GM12878 (cell line): ENCODE measurements around the gene ODR4. TPM values are rescaled to one million over a fixed set of nuclear protein-coding genes. Genes with fewer than 3 reads are reported as not detected.

ENCODE experiments used
- ATAC-seq: fragments of 200-7000 bp; cut with Tn5 transposase; 3 replicates; pipeline ENCODE4 v1.9.1; 2020; ENCODE audit warnings: mild to moderate bottlenecking, moderate library complexity
- BruUV-seq: library from RNA; stranded (reverse); fragments of 400-500 nt; replicated peaks from 2 replicates; lab custom pipeline; 2021; lab: Mats Ljungman, UMichigan
- CTCF ChIA-PET: fragments of 300-600 bp; sonication (Branson Sonifier 250); formaldehyde crosslinking; extraction: SDS; loops from one replicate; lab custom pipeline; 2021; ENCODE audit warnings: inconsistent platforms; lab: Yijun Ruan, JAX
- POLR2A ChIA-PET: fragments of 350-600 bp; formaldehyde crosslinking; extraction: SDS; loops from one replicate; lab custom pipeline; 2021; ENCODE audit warnings: inconsistent platforms; lab: Charles Lee
- RAD21 ChIA-PET: fragments of 300-600 bp; sonication (Branson Sonifier 250); formaldehyde crosslinking; loops from one replicate; lab custom pipeline; 2023; ENCODE audit warnings: antibody characterized with exemption; ENCODE audit not compliant: unreplicated experiment; lab: Charles Lee
- SMC1A ChIA-PET: fragments of 300-600 bp; sonication (Branson Sonifier 250); formaldehyde crosslinking; loops from one replicate; lab custom pipeline; 2023; ENCODE audit not compliant: unreplicated experiment, uncharacterized antibody; lab: Charles Lee
- DNase-seq: peaks from one replicate; pipeline ENCODE4 v3.0.0-alpha.2; 2011; ENCODE audit warnings: low read depth, low spot score
- FAIRE-seq: peaks from 3 replicates; lab custom pipeline; 2011; peaks lifted over from hg19 to GRCh38; lab: Jason Lieb, UNC
- H2AFZ ChIP-seq: 2 replicates; pipeline ENCODE4 v1.6.0; 2011; ENCODE audit warnings: low read depth, low read length, control low read depth; ENCODE audit not compliant: control insufficient read depth
- H3K27ac ChIP-seq: 2 replicates; pipeline ENCODE4 v1.5.1; 2011; ENCODE audit warnings: control low read depth; ENCODE audit not compliant: control insufficient read depth, insufficient read depth
- H3K27me3 ChIP-seq, 2 experiments: replicated peaks in 1 of 2; 2 replicates each; pipeline versions ENCODE4 v1.6.0 to v1.6.1; 2011; ENCODE audit warnings: low read length in 1 of 2; ENCODE audit not compliant: control insufficient read depth in 2 of 2, insufficient read depth in 2 of 2
- H3K36me3 ChIP-seq, 2 experiments: 2 replicates each; pipeline ENCODE4 v1.5.1; 2011; ENCODE audit warnings: low read length in 1 of 2; ENCODE audit not compliant: control insufficient read depth in 2 of 2, insufficient read depth in 2 of 2
- H3K4me1 ChIP-seq: 2 replicates; pipeline ENCODE4 v1.6.1; 2011; ENCODE audit warnings: mild to moderate bottlenecking, low read length, moderate library complexity, mixed read lengths; ENCODE audit not compliant: control insufficient read depth, insufficient read depth
- H3K4me2 ChIP-seq: 2 replicates; pipeline ENCODE4 v1.6.0; 2011; ENCODE audit warnings: control low read depth; ENCODE audit not compliant: control insufficient read depth, insufficient read depth
- H3K4me3 ChIP-seq: fragments of 200-600 bp; sonication (generic); 2 replicates; pipeline ENCODE4 v1.5.1; 2016
- H3K79me2 ChIP-seq: 2 replicates; pipeline ENCODE4 v1.6.0; 2011; ENCODE audit warnings: low read length; ENCODE audit not compliant: control insufficient read depth, insufficient read depth
- H3K9ac ChIP-seq: 2 replicates; pipeline ENCODE4 v1.8.0; 2011; ENCODE audit warnings: low read length, control low read depth, mixed read lengths; ENCODE audit not compliant: control insufficient read depth, insufficient read depth
- H3K9me3 ChIP-seq: replicated peaks from 3 replicates; pipeline ENCODE4 v1.5.1; 2011; ENCODE audit warnings: mild to moderate bottlenecking, low read length; ENCODE audit not compliant: control insufficient read depth, insufficient read depth
- H4K20me1 ChIP-seq: 2 replicates; pipeline ENCODE4 v1.6.0; 2011; ENCODE audit not compliant: control insufficient read depth, insufficient read depth
- CBX5 ChIP-seq: sonication (generic); IDR thresholded peaks from 2 replicates; pipeline ENCODE4 v1.6.1; 2016; ENCODE audit warnings: low read depth, moderate library complexity, mild to moderate bottlenecking, inconsistent platforms
- DPF2 ChIP-seq: fragments of 450-650 bp; IDR thresholded peaks from 2 replicates; pipeline ENCODE4 v1.6.1; 2017; ENCODE audit warnings: mild to moderate bottlenecking
- EGR1 ChIP-seq, 2 experiments: IDR thresholded peaks; 1 replicate in 1 of 2; 2 replicates in 1 of 2; pipeline ENCODE4 v1.6.1; 2011 to 2012; ENCODE audit warnings: low read depth in 2 of 2, low read length in 2 of 2, borderline replicate concordance in 1 of 2, mild to moderate bottlenecking in 1 of 2, moderate library complexity in 1 of 2
- HDAC6 ChIP-seq: fragments of 200-600 bp; sonication (generic); IDR thresholded peaks from one replicate; pipeline ENCODE4 v1.8.0; 2017; ENCODE audit warnings: antibody characterized with exemption; ENCODE audit not compliant: unreplicated experiment
- KAT2A ChIP-seq: conservative IDR thresholded peaks from 2 replicates; pipeline ENCODE4 v1.6.1; 2011; ENCODE audit warnings: low read depth, low read length; ENCODE audit not compliant: control insufficient read depth
- MYB ChIP-seq: fragments of 150-350 bp; IDR thresholded peaks from 2 replicates; pipeline ENCODE4 v1.6.1; 2014; ENCODE audit warnings: mild to moderate bottlenecking, low read depth, low read length, borderline replicate concordance
- MYC ChIP-seq: IDR thresholded peaks from 2 replicates; pipeline ENCODE4 v1.6.1; 2011; ENCODE audit warnings: mild to moderate bottlenecking, low read length, moderate library complexity, inconsistent platforms; ENCODE audit not compliant: insufficient read depth, insufficient replicate concordance, insufficient read length, severe bottlenecking
- NFIC ChIP-seq: IDR thresholded peaks from 2 replicates; pipeline ENCODE4 v1.6.1; 2012; ENCODE audit warnings: low read depth, mild to moderate bottlenecking, inconsistent platforms, low read length, moderate library complexity
- NKRF ChIP-seq: fragments of 450-650 bp; conservative IDR thresholded peaks from 2 replicates; pipeline ENCODE4 v1.6.1; 2017; ENCODE audit warnings: mild to moderate bottlenecking, moderate library complexity
- PAX5 ChIP-seq: IDR thresholded peaks from 2 replicates; pipeline ENCODE4 v1.6.1; 2011; ENCODE audit warnings: low read depth, low read length, borderline replicate concordance
- PBX3 ChIP-seq: IDR thresholded peaks from 2 replicates; pipeline ENCODE4 v1.6.1; 2011; ENCODE audit warnings: mild to moderate bottlenecking, low read depth, low read length, moderate library complexity; ENCODE audit not compliant: insufficient replicate concordance
- SREBF1 ChIP-seq: IDR thresholded peaks from 2 replicates; pipeline ENCODE4 v1.6.1; 2012; ENCODE audit warnings: mild to moderate bottlenecking, low read length
- SREBF2 ChIP-seq: IDR thresholded peaks from 2 replicates; pipeline ENCODE4 v1.6.1; 2012; ENCODE audit warnings: mild to moderate bottlenecking, low read length
- SUZ12 ChIP-seq: fragments of 200-600 bp; sonication (generic); IDR thresholded peaks from one replicate; pipeline ENCODE4 v1.6.1; 2018; ENCODE audit warnings: antibody characterized with exemption, mild to moderate bottlenecking; ENCODE audit not compliant: unreplicated experiment
- YY1 ChIP-seq: IDR thresholded peaks from 2 replicates; pipeline ENCODE4 v1.6.1; 2011; ENCODE audit warnings: low read depth, mild to moderate bottlenecking, low read length
- ZNF24 ChIP-seq: fragments of 450-650 bp; IDR thresholded peaks from 2 replicates; pipeline ENCODE4 v1.6.1; 2017; ENCODE audit warnings: antibody characterized with exemption, mild to moderate bottlenecking
- ZNF687 ChIP-seq: fragments of 450-650 bp; IDR thresholded peaks from 2 replicates; pipeline ENCODE4 v1.6.1; 2017; ENCODE audit warnings: mild to moderate bottlenecking, moderate library complexity
- WGBS: methylation state at CpG from one replicate; pipeline ENCODE4 v1.1.6; 2016; ENCODE audit warnings: low lambda C conversion rate; ENCODE audit not compliant: insufficient replicate concordance, insufficient coverage; ENCODE audit errors: missing lambda C conversion rate; 5-methylcytosine and 5-hydroxymethylcytosine counted together
- in situ Hi-C: fragments of 300-500 bp; cut with MboI; formaldehyde crosslinking; loops from 9 replicates; pipeline ENCODE4 v1.14.3; 2018; ENCODE audit warnings: mixed read lengths
- intact Hi-C: fragments of 100-400 bp; cut with micrococcal nuclease; formaldehyde crosslinking; loops from one replicate; pipeline ENCODE4 v1.14.2; 2022; ENCODE audit not compliant: unreplicated experiment
- polyA plus RNA-seq, 11 experiments: library from polyadenylated mRNA; depleted of rRNA in 4 of 11; unstranded in 6 of 11; stranded (reverse) in 5 of 11; fragments of >200 nt; fragmentation: Nextera tagmentation in 4 of 11; fragmentation: Illumina TruSeq in 1 of 11; extraction: Ambion mirVana in 4 of 11; extraction: Trizol in 1 of 11; gene quantifications; 1 replicate in 1 of 11; 2 replicates in 10 of 11; pipeline versions ENCODE4 v1.2.1 to v1.2.3, GENCODE V29; 2011 to 2016; ENCODE audit warnings: inconsistent platforms in 2 of 11, missing spikeins in 2 of 11, low read depth in 1 of 11
- total RNA-seq, 4 experiments: library from RNA; depleted of rRNA in 3 of 4; stranded (reverse); fragments of >200 nt in 3 of 4; fragmentation: Illumina TruSeq in 1 of 4; extraction: Trizol in 1 of 4; gene quantifications; 2 replicates each; pipeline versions ENCODE4 v1.2.1 to v1.2.3, GENCODE V29; 2013 to 2021

ODR4 gene
- total and polyA plus RNA-seq, 10 of the 15 experiments (the other 5 are each of a cell fraction or from before 2014, with no cell fraction given) = 10.4 to 19.4 (median 13.3) TPM

GRCh38 chr1:186463926-186464325 lies 88.3 kb downstream of the ODR4 start:
- Histone ChIP-seq H3K36me3 (no peaks in the 10 kb centered on the region), H4K20me1 (no peaks in the 10 kb centered on the region), H3K4me1 (no peaks in the 10 kb centered on the region; the same call in 1 of the 2 replicates), H3K27ac (no peak overlapping the region)
- DNase-seq = no peak
- no peak for TF ChIP-seq SUZ12
- no peak for TF ChIP-seq PAX5
- TF ChIP-seq DPF2 = no peak
- no peak for TF ChIP-seq SREBF2
- TF ChIP-seq ZNF687 = no peak
- no peak for TF ChIP-seq SREBF1
- TF ChIP-seq ZNF24 = no peak
- no peak for TF ChIP-seq EGR1 (IDR thresholded peaks at IDR 0.05; ENCODE audit: borderline replicate concordance in 1 of 2, low read depth in 2 of 2, low read length in 2 of 2)
- TF ChIP-seq CBX5 = no peak
- TF ChIP-seq HDAC6 = no peak
- no peak for TF ChIP-seq YY1
- no peak for TF ChIP-seq NFIC
- no peak for TF ChIP-seq MYB
- TF ChIP-seq PBX3 = no peak
- TF ChIP-seq MYC = no peak
- no peak for TF ChIP-seq NKRF
- TF ChIP-seq KAT2A = no peak
- TF ChIP-seq, all 136 proteins: peak for 0
- intact Hi-C loops = no loop called here
- no peak for ATAC-seq
- no peak overlapping the region for H2AFZ ChIP-seq
- POLR2A ChIA-PET = no interaction called here
- H3K4me3 ChIP-seq = no peak overlapping the region
- no peak for FAIRE-seq
- RAD21 ChIA-PET = no interaction called here
- no peak overlapping the region for H3K4me2 ChIP-seq
- CTCF ChIA-PET = no interaction called here
- no peaks in the 10 kb centered on the region for H3K9me3 ChIP-seq
- SMC1A ChIA-PET = no interaction called here
- WGBS = 93% methylated on average over 3 of the region's 3 CpGs
- H3K9ac ChIP-seq = no peak overlapping the region
- no TSS peak for BruUV-seq
- no peaks in the 10 kb centered on the region for H3K79me2 ChIP-seq
- H3K27me3 ChIP-seq = no peaks in the 10 kb centered on the region
- in situ Hi-C loops = no loop called here
